ENCODE measurements around the gene UNC50. TPM values are rescaled to one million over a fixed set of nuclear protein-coding genes. Genes with fewer than 3 reads are reported as not detected.

Gene UNC50
- total RNA-seq, 1 donor from 2014 or later: 32.0 TPM

DNA sequence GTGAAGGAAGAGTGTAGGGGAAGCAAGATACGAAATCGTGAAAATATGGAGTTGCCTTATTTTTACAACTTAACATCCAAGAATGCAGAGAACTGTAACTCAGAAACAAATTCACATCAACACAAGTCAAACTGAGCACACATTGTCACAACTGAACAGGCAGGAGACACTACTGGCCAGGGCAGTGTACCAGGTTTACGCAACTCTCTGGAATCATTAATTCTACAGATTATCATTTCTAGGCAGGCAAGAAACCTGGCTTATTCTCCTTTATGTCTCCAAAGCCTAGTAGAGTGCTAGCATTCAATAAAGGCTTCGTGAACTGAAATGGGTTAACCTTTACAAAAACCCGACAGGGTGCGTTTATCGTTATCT is 661 bp upstream of the UNC50 start:
- no peak for DNase-seq
- Histone ChIP-seq H3K4me3 (peak overlapping the region; percentile 99), H3K27ac (replicated peaks) (peak overlapping the region; percentile 98), H3K27me3 (ENCODE audit: low read depth) (no peaks in the 10 kb centered on the region), H3K9me3 (replicated peaks) (no peaks in the 10 kb centered on the region), H3K4me1 (peaks cover 76% of the 10 kb centered on the region), H3K36me3 (peaks cover 40% of the 10 kb centered on the region)
- intact Hi-C loops (cut with micrococcal nuclease): no loop called here
- TF ChIP-seq CTCF (IDR thresholded peaks at IDR 0.05; ENCODE audit: borderline replicate concordance): no peak

- Histone ChIP-seq H3K4me3 (peak overlapping the region; percentile 99), H3K27ac (replicated peaks) (peak overlapping the region; percentile 98), H3K4me1 (peaks cover 75% of the 10 kb centered on the region), H3K27me3 (ENCODE audit: low read depth) (no peaks in the 10 kb centered on the region), H3K9me3 (replicated peaks) (no peaks in the 10 kb centered on the region), H3K36me3 (peaks cover 41% of the 10 kb centered on the region)
- TF ChIP-seq CTCF (IDR thresholded peaks at IDR 0.05; ENCODE audit: borderline replicate concordance): no peak
- DNase-seq: no peak
- intact Hi-C loops (cut with micrococcal nuclease): no loop called here
Observed at GRCh38 chr2:98608962-98609604, 694 bp downstream of the UNC50 start.

- peaks cover 26% of the 10 kb centered on the region for H3K4me1 ChIP-seq
- no peak for TF ChIP-seq CTCF (IDR thresholded peaks at IDR 0.05; ENCODE audit: borderline replicate concordance)
- intact Hi-C loops (cut with micrococcal nuclease): no loop called here
- H3K4me3 ChIP-seq: no peak overlapping the region
- no peak overlapping the region for H3K27ac ChIP-seq (replicated peaks)
- H3K27me3 ChIP-seq (ENCODE audit: low read depth): no peaks in the 10 kb centered on the region
- DNase-seq: no peak
- no peaks in the 10 kb centered on the region for H3K9me3 ChIP-seq (replicated peaks)
- peaks cover 91% of the 10 kb centered on the region for H3K36me3 ChIP-seq
Observed at GRCh38 chr2:98614024-98614739, 5.8 kb downstream of the UNC50 start.

DNA sequence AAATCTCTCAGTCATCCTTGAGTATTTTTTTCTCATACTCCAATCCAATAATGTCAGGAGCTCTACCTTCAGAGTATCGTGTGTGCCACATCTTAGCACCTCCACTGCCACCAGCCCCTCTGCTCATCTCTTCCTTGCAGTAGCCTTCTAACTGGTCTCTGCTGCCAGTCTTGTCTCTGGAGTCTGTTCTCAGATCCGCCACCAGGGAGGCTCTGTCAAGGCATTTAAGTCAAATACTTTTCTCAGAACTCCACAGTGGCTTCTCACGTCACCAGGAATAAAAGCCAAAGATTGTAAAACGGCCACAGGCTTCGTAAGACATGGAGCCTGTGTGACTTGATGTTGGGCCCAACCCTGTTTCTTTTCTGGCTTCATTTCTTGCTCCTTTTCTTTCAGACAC is 7.1 kb downstream of the UNC50 start:
- no peak for TF ChIP-seq CTCF (IDR thresholded peaks at IDR 0.05; ENCODE audit: borderline replicate concordance)
- H3K27ac ChIP-seq (replicated peaks): no peak overlapping the region
- H3K27me3 ChIP-seq (ENCODE audit: low read depth): no peaks in the 10 kb centered on the region
- DNase-seq: no peak
- H3K4me3 ChIP-seq: no peak overlapping the region
- intact Hi-C loops (cut with micrococcal nuclease): no loop called here
- no peaks in the 10 kb centered on the region for H3K9me3 ChIP-seq (replicated peaks)
- H3K36me3 ChIP-seq: peaks cover 91% of the 10 kb centered on the region
- H3K4me1 ChIP-seq: peaks cover 13% of the 10 kb centered on the region

DNA sequence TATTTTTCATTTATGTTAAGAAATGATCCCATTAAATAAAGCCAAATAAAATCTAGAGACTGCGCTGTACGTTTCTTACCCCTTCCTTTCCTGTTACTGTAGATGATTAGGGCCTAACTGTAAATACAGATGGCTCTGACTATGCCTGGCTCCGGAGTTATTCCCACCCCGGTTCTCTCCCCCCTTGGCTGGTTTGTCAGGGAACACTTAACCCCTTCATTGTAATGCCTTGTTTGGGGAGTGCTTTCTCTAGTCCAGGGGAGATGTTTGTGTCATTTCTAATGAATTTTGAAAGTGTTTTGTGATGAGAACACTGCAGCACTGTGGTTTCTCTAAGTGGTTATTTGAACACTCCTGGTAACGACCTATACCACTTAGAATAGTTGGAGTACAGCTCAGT is 8.8 kb downstream of the UNC50 start:
- Histone ChIP-seq H3K27me3 (ENCODE audit: low read depth) (no peaks in the 10 kb centered on the region), H3K4me3 (no peak overlapping the region), H3K4me1 (no peaks in the 10 kb centered on the region), H3K36me3 (peaks cover 89% of the 10 kb centered on the region), H3K9me3 (replicated peaks) (no peaks in the 10 kb centered on the region), H3K27ac (replicated peaks) (no peak overlapping the region)
- intact Hi-C loops (cut with micrococcal nuclease): no loop called here
- DNase-seq: no peak
- no peak for TF ChIP-seq CTCF (IDR thresholded peaks at IDR 0.05; ENCODE audit: borderline replicate concordance)

Data from left ventricle myocardium inferior (tissue), 1 donor.